HepG2 (cell line): ENCODE results near the gene CCDC106. TPM values are rescaled to one million over a fixed set of nuclear protein-coding genes. Genes with fewer than 3 reads are reported as not detected.

Experiments used
- BRCA1 ChIP-seq: sonication (generic); formaldehyde crosslinking; IDR thresholded peaks from 2 replicates; pipeline ENCODE4 v1.4.0; 2020; ENCODE audit warnings: missing genetic modification reagents
- CBX1 ChIP-seq: IDR thresholded peaks from one replicate; pipeline ENCODE4 v1.6.1; 2016; ENCODE audit warnings: antibody characterized with exemption, low read depth
- FOXM1 ChIP-seq: sonication (generic); formaldehyde crosslinking; IDR thresholded peaks from 2 replicates; pipeline ENCODE4 v1.5.0; 2020; ENCODE audit warnings: missing genetic modification reagents
- KAT2B ChIP-seq: fragments of 150-350 bp; IDR thresholded peaks from 2 replicates; pipeline ENCODE4 v1.6.1; 2014; ENCODE audit warnings: low read depth, low read length, borderline replicate concordance
- KMT2B ChIP-seq: IDR thresholded peaks from 2 replicates; pipeline ENCODE4 v1.6.1; 2016; ENCODE audit warnings: missing genetic modification reagents, missing compliant biosample characterization
- MIER2 ChIP-seq: IDR thresholded peaks from 2 replicates; pipeline ENCODE4 v1.6.1; 2016; ENCODE audit warnings: missing biosample characterization, missing genetic modification reagents
- NFE2 ChIP-seq: sonication (generic); formaldehyde crosslinking; IDR thresholded peaks from 2 replicates; pipeline ENCODE4 v1.4.0; 2020; ENCODE audit warnings: missing genetic modification reagents
- NFKBIZ ChIP-seq: IDR thresholded peaks from 2 replicates; pipeline ENCODE4 v1.6.1; 2018; ENCODE audit warnings: missing genetic modification reagents, missing compliant biosample characterization
- NR2F2 ChIP-seq: IDR thresholded peaks from 2 replicates; pipeline ENCODE4 v1.6.1; 2012; ENCODE audit warnings: low read depth, inconsistent platforms, borderline replicate concordance
- NR2F6 ChIP-seq, 2 experiments: IDR thresholded peaks; 2 replicates each; pipeline ENCODE4 v1.6.1; 2016; ENCODE audit warnings: antibody characterized with exemption in 1 of 2, mild to moderate bottlenecking in 1 of 2
- NR3C1 ChIP-seq: sonication (generic); formaldehyde crosslinking; IDR thresholded peaks from 2 replicates; pipeline ENCODE4 v1.4.0; 2020; ENCODE audit warnings: missing genetic modification reagents
- PRMT3 ChIP-seq: sonication (generic); formaldehyde crosslinking; IDR thresholded peaks from 2 replicates; pipeline ENCODE4 v1.8.1; 2022; ENCODE audit warnings: low read depth, mild to moderate bottlenecking, moderate library complexity, missing genetic modification reagents, borderline replicate concordance
- PTBP1 ChIP-seq: fragments of 200-400 bp; formaldehyde crosslinking; IDR thresholded peaks from 2 replicates; pipeline ENCODE4 v1.6.1; 2018; ENCODE audit warnings: low read length, low read depth; ENCODE audit not compliant: poor library complexity, severe bottlenecking
- REXO4 ChIP-seq: sonication (generic); formaldehyde crosslinking; IDR thresholded peaks from 2 replicates; pipeline ENCODE4 v1.8.0; 2022; ENCODE audit warnings: missing genetic modification reagents, mild to moderate bottlenecking, borderline replicate concordance
- SP5 ChIP-seq: IDR thresholded peaks from 2 replicates; pipeline ENCODE4 v1.6.1; 2016; ENCODE audit warnings: low read depth, borderline replicate concordance
- ZFX ChIP-seq: sonication (generic); formaldehyde crosslinking; IDR thresholded peaks from 2 replicates; pipeline ENCODE4 v1.4.0; 2020; ENCODE audit warnings: mild to moderate bottlenecking, low read depth, missing genetic modification reagents, moderate library complexity
- ZKSCAN5 ChIP-seq: sonication (generic); formaldehyde crosslinking; IDR thresholded peaks from 2 replicates; pipeline ENCODE4 v1.5.1; 2020; ENCODE audit warnings: mild to moderate bottlenecking, missing genetic modification reagents
- ZNF17 ChIP-seq: sonication (generic); formaldehyde crosslinking; IDR thresholded peaks from 2 replicates; pipeline ENCODE4 v1.5.0; 2020; ENCODE audit warnings: mild to moderate bottlenecking, missing genetic modification reagents
- ZNF224 ChIP-seq: sonication (generic); formaldehyde crosslinking; IDR thresholded peaks from 2 replicates; pipeline ENCODE4 v1.5.0; 2020; ENCODE audit warnings: mild to moderate bottlenecking, missing genetic modification reagents
- ZNF33B ChIP-seq: sonication (generic); formaldehyde crosslinking; IDR thresholded peaks from 2 replicates; pipeline ENCODE4 v1.5.1; 2020; ENCODE audit warnings: mild to moderate bottlenecking, missing genetic modification reagents
- ZNF501 ChIP-seq: sonication (generic); formaldehyde crosslinking; IDR thresholded peaks from 2 replicates; pipeline ENCODE4 v1.5.1; 2020; ENCODE audit warnings: mild to moderate bottlenecking, moderate library complexity, missing genetic modification reagents
- ZNF543 ChIP-seq: sonication (generic); formaldehyde crosslinking; IDR thresholded peaks from 2 replicates; pipeline ENCODE4 v1.4.0; 2020; ENCODE audit warnings: mild to moderate bottlenecking, missing genetic modification reagents
- ZNF549 ChIP-seq: sonication (generic); formaldehyde crosslinking; IDR thresholded peaks from 2 replicates; pipeline ENCODE4 v1.5.0; 2020; ENCODE audit warnings: missing genetic modification reagents
- ZNF720 ChIP-seq: sonication (generic); formaldehyde crosslinking; IDR thresholded peaks from 2 replicates; pipeline ENCODE4 v1.4.0; 2020; ENCODE audit warnings: missing genetic modification reagents
- ZSCAN25 ChIP-seq: sonication (generic); formaldehyde crosslinking; IDR thresholded peaks from 2 replicates; pipeline ENCODE4 v1.8.0; 2022; ENCODE audit warnings: mild to moderate bottlenecking, missing genetic modification reagents
- polyA plus RNA-seq, 8 experiments: library from polyadenylated mRNA; depleted of rRNA in 3 of 8; stranded (reverse) in 7 of 8; unstranded in 1 of 8; fragments of >200 nt; fragmentation: Illumina TruSeq in 4 of 8; extraction: Trizol in 4 of 8; gene quantifications; 2 replicates each; pipeline versions ENCODE4 v1.2.1 to v1.2.3, GENCODE V29; 2011 to 2016; ENCODE audit warnings: low read depth in 4 of 8, missing spikeins in 1 of 8, mixed read lengths in 1 of 8; ENCODE audit not compliant: insufficient read depth in 1 of 8
- total RNA-seq, 5 experiments: library from RNA; depleted of rRNA; stranded (reverse); fragments of >200 nt; fragmentation: Illumina TruSeq; extraction: Trizol; gene quantifications; 2 replicates each; pipeline ENCODE4 v1.2.3, GENCODE V29; 2016; ENCODE audit warnings: low read depth in 1 of 5
- TF ChIP-seq, protein P1 (sequence below): sonication (generic); formaldehyde crosslinking; IDR thresholded peaks from 2 replicates; pipeline ENCODE4 v1.4.0; 2020; ENCODE audit warnings: missing genetic modification reagents, mild to moderate bottlenecking, borderline replicate concordance
- TF ChIP-seq, protein P2 (sequence below): sonication (generic); formaldehyde crosslinking; IDR thresholded peaks from 2 replicates; pipeline ENCODE4 v1.5.0; 2020; ENCODE audit warnings: missing genetic modification reagents
- TF ChIP-seq, protein P3 (sequence below): sonication (generic); formaldehyde crosslinking; IDR thresholded peaks from 2 replicates; pipeline ENCODE4 v1.4.0; 2020; ENCODE audit warnings: mild to moderate bottlenecking, missing genetic modification reagents
- TF ChIP-seq, protein P4 (sequence below): sonication (generic); formaldehyde crosslinking; IDR thresholded peaks from 2 replicates; pipeline ENCODE4 v1.5.0; 2020; ENCODE audit warnings: missing genetic modification reagents
- TF ChIP-seq, protein P5 (sequence below): sonication (generic); formaldehyde crosslinking; IDR thresholded peaks from 2 replicates; pipeline ENCODE4 v1.4.0; 2020; ENCODE audit warnings: mild to moderate bottlenecking, missing genetic modification reagents

The CCDC106 gene
- total and polyA plus RNA-seq, 2 of the 13 experiments (the other 11 are each of a cell fraction or from before 2014, with no cell fraction given) = 4.7 to 8.8 TPM

DNA sequence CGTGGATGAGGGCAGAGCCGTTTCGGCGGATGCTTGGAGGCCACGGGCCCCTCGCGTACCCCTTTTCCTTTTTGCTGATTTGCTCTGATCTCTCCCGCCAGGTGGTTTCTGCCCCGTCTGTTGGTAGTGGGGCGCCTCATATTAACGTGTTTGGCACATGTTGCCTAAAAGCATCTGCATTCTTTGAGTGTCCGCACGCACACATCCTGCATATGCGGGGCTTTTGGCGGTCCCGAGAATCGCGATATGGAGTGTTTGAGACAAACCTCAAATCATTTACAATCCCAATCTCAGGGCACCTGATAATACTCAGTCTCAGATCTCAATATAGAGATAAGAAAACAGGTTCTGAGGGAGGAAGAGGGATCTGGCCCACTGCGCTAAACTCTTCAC is 7.6 kb downstream of the CCDC106 start (continued):
- TF ChIP-seq, protein P1, sequence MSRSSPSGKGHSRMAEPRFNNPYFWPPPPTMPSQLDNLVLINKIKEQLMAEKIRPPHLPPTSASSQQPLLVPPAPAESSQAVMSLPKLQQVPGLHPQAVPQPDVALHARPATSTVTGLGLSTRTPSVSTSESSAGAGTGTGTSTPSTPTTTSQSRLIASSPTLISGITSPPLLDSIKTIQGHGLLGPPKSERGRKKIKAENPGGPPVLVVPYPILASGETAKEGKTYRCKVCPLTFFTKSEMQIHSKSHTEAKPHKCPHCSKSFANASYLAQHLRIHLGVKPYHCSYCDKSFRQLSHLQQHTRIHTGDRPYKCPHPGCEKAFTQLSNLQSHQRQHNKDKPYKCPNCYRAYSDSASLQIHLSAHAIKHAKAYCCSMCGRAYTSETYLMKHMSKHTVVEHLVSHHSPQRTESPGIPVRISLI (CRISPR knock-in tag) = no peak
- TF ChIP-seq, protein P2, sequence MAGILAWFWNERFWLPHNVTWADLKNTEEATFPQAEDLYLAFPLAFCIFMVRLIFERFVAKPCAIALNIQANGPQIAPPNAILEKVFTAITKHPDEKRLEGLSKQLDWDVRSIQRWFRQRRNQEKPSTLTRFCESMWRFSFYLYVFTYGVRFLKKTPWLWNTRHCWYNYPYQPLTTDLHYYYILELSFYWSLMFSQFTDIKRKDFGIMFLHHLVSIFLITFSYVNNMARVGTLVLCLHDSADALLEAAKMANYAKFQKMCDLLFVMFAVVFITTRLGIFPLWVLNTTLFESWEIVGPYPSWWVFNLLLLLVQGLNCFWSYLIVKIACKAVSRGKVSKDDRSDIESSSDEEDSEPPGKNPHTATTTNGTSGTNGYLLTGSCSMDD (CRISPR knock-in tag) = no peak
- no peak for TF ChIP-seq KAT2B
- TF ChIP-seq NR2F6 (IDR thresholded peaks at IDR 0.05) = no peak
- TF ChIP-seq NR2F6 (CRISPR knock-in tag; IDR thresholded peaks at IDR 0.05) = no peak
- no peak for TF ChIP-seq ZNF549 (CRISPR knock-in tag)
- no peak for TF ChIP-seq ZNF224 (CRISPR knock-in tag)
- TF ChIP-seq MIER2 (CRISPR knock-in tag) = no peak
- TF ChIP-seq SP5 (CRISPR knock-in tag) = no peak
- TF ChIP-seq ZNF543 (CRISPR knock-in tag) = no peak; the same call in 1 of the 2 replicates
- TF ChIP-seq ZNF720 = no peak
- TF ChIP-seq PTBP1 = no peak
- TF ChIP-seq FOXM1 (CRISPR knock-in tag) = no peak
- no peak for TF ChIP-seq ZKSCAN5
- TF ChIP-seq, protein P3, sequence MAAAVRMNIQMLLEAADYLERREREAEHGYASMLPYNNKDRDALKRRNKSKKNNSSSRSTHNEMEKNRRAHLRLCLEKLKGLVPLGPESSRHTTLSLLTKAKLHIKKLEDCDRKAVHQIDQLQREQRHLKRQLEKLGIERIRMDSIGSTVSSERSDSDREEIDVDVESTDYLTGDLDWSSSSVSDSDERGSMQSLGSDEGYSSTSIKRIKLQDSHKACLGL (CRISPR knock-in tag) = no peak
- no peak for TF ChIP-seq NR2F2
- TF ChIP-seq ZNF17 (CRISPR knock-in tag) = 0 out of 2 replicates have a peak, but pooled peaks have one; percentile 25
- TF ChIP-seq ZNF501 = peak; percentile 87
- no peak for TF ChIP-seq REXO4
- TF ChIP-seq, protein P4, sequence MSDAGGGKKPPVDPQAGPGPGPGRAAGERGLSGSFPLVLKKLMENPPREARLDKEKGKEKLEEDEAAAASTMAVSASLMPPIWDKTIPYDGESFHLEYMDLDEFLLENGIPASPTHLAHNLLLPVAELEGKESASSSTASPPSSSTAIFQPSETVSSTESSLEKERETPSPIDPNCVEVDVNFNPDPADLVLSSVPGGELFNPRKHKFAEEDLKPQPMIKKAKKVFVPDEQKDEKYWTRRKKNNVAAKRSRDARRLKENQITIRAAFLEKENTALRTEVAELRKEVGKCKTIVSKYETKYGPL (CRISPR knock-in tag) = no peak
- no peak for TF ChIP-seq CBX1
- TF ChIP-seq NFKBIZ (CRISPR knock-in tag) = 0 out of 2 replicates have a peak, but pooled peaks have one; percentile 50
- no peak for TF ChIP-seq ZNF33B (CRISPR knock-in tag)
- TF ChIP-seq PRMT3 (CRISPR knock-in tag) = no peak
- TF ChIP-seq ZFX (CRISPR knock-in tag) = no peak
- TF ChIP-seq NR3C1 (CRISPR knock-in tag) = no peak
- TF ChIP-seq, protein P5, sequence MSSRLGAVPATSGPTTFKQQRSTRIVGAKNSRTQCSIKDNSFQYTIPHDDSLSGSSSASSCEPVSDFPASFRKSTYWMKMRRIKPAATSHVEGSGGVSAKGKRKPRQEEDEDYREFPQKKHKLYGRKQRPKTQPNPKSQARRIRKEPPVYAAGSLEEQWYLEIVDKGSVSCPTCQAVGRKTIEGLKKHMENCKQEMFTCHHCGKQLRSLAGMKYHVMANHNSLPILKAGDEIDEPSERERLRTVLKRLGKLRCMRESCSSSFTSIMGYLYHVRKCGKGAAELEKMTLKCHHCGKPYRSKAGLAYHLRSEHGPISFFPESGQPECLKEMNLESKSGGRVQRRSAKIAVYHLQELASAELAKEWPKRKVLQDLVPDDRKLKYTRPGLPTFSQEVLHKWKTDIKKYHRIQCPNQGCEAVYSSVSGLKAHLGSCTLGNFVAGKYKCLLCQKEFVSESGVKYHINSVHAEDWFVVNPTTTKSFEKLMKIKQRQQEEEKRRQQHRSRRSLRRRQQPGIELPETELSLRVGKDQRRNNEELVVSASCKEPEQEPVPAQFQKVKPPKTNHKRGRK (CRISPR knock-in tag) = no peak
- no peak for TF ChIP-seq ZSCAN25 (CRISPR knock-in tag)
- TF ChIP-seq NFE2 (CRISPR knock-in tag) = no peak
- no peak for TF ChIP-seq BRCA1 (CRISPR knock-in tag)
- no peak for TF ChIP-seq KMT2B
